Panc1 (cell line): ENCODE measurements around the gene HAUS5. TPM values are rescaled to one million over a fixed set of nuclear protein-coding genes. Genes with fewer than 3 reads are reported as not detected.
A peak's percentile ranks its signal among the peaks of the same experiment; 100 is the strongest.

ENCODE experiments used
- ATAC-seq: fragments of 200-7000 bp; cut with Tn5 transposase; 2 replicates; pipeline ENCODE4 v1.9.1; 2020; ENCODE audit warnings: mild to moderate bottlenecking, moderate library complexity
- BruUV-seq: library from RNA; stranded (reverse); fragments of 400-500 nt; replicated peaks from 2 replicates; lab custom pipeline; 2021; lab: Mats Ljungman, UMichigan
- CTCF ChIA-PET: fragments of 300-600 bp; sonication (Branson Sonifier 250); formaldehyde crosslinking; loops from one replicate; lab custom pipeline; 2022; ENCODE audit warnings: antibody characterized with exemption; lab: Charles Lee
- POLR2A ChIA-PET: fragments of 300-600 bp; sonication (Branson Sonifier 250); formaldehyde crosslinking; loops from one replicate; lab custom pipeline; 2022; ENCODE audit warnings: antibody characterized with exemption; lab: Charles Lee
- DNase-seq: peaks from one replicate; pipeline ENCODE4 v3.0.0-alpha.2; 2010; ENCODE audit warnings: low read depth, low spot score
- H3K27ac ChIP-seq: 2 replicates; pipeline ENCODE4 v1.5.1; 2011; ENCODE audit warnings: mild to moderate bottlenecking, low read length, inconsistent platforms
- H3K27me3 ChIP-seq: fragments of 200-500 bp; sonication (Bioruptor generic); 2 replicates; pipeline ENCODE4 v1.6.0; 2014; ENCODE audit warnings: low read length, inconsistent platforms; ENCODE audit not compliant: control insufficient read depth, insufficient read depth
- H3K36me3 ChIP-seq: fragments of 200-500 bp; sonication (Bioruptor generic); 2 replicates; pipeline ENCODE4 v1.5.1; 2014; ENCODE audit warnings: inconsistent platforms, mild to moderate bottlenecking, low read length, moderate library complexity; ENCODE audit not compliant: control insufficient read depth, insufficient read depth
- H3K4me1 ChIP-seq: 2 replicates; pipeline ENCODE4 v1.5.1; 2011; ENCODE audit warnings: inconsistent platforms, mild to moderate bottlenecking, low read length, moderate library complexity; ENCODE audit not compliant: control insufficient read depth, insufficient read depth
- H3K4me3 ChIP-seq, 2 experiments: 2 replicates each; pipeline ENCODE4 v1.5.1; 2011 to 2012; ENCODE audit warnings: low read depth in 2 of 2, low read length in 2 of 2, mild to moderate bottlenecking in 2 of 2, inconsistent platforms in 1 of 2, moderate library complexity in 1 of 2
- H3K9me3 ChIP-seq: fragments of 200-500 bp; sonication (Bioruptor generic); 2 replicates; pipeline ENCODE4 v1.5.1; 2014; ENCODE audit warnings: low read depth, mild to moderate bottlenecking, inconsistent platforms, low read length, moderate library complexity; ENCODE audit not compliant: control insufficient read depth, insufficient read depth
- POLR2AphosphoS5 ChIP-seq: IDR thresholded peaks from 2 replicates; pipeline ENCODE4 v1.6.1; 2012; ENCODE audit warnings: mild to moderate bottlenecking, low read depth, low read length, moderate library complexity
- SIN3A ChIP-seq: IDR thresholded peaks from 2 replicates; pipeline ENCODE4 v1.6.1; 2012; ENCODE audit warnings: low read depth, mild to moderate bottlenecking, low read length, moderate library complexity, borderline replicate concordance; ENCODE audit not compliant: insufficient read depth
- TCF7L2 ChIP-seq: IDR thresholded peaks from 2 replicates; pipeline ENCODE4 v1.6.1; 2011; ENCODE audit warnings: mild to moderate bottlenecking, low read depth, low read length, inconsistent platforms
- in situ Hi-C: cut with HindIII; loops from 2 replicates; pipeline ENCODE4 v1.10.0; 2016; ENCODE audit warnings: low sequenced_read_pairs, low pct_unique_long_range_greater_than_20kb
- intact Hi-C: fragments of 100-400 bp; cut with micrococcal nuclease; formaldehyde crosslinking; loops from one replicate; pipeline ENCODE4 v1.10.0; 2022; ENCODE audit not compliant: unreplicated experiment
- total RNA-seq: library from RNA; stranded (reverse); gene quantifications from one replicate; pipeline ENCODE4 v1.2.1, GENCODE V29; 2021; ENCODE audit not compliant: unreplicated experiment
- TF ChIP-seq, protein P1 (sequence below), 2 experiments: IDR thresholded peaks; 2 replicates each; pipeline ENCODE4 v1.6.1; 2011 to 2012; ENCODE audit warnings: low read depth in 2 of 2, control low read depth in 1 of 2, low read length in 1 of 2, mild to moderate bottlenecking in 1 of 2, moderate library complexity in 1 of 2; ENCODE audit not compliant: insufficient read depth in 1 of 2
- TF ChIP-seq, protein P2 (sequence below): fragments of 450-650 bp; IDR thresholded peaks from 2 replicates; pipeline ENCODE4 v1.5.1; 2017; ENCODE audit warnings: mild to moderate bottlenecking

The HAUS5 gene
- total RNA-seq, 1 experiment from 2014 or later = 23.2 TPM

DNA sequence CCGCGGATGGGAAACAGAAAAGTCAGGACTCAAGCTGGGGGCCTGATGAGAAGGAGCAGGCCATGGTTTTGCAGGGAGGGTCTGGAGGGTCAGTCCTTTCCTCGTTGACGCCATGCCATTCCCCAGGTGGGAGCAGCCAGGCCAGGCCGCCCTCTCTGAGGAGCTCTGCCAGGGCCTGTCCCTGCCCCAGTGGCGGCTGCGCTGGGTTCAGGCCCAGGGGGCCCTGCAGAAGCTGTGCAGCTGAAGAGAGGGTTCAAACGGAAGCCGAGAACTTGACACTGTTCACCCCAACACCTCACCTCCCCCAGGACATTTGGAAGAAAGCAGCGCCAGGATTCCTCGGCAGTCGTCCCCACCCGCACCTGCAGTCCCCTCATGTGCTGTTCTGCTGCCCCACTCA is 10.2 kb downstream of the HAUS5 start:
- BruUV-seq = TSS peak; percentile 49
- ATAC-seq (no peak), DNase-seq (no peak)
- ChIA-PET CTCF (interaction anchor here (0.6 kb wide), 1 partner anchor 32 kb away, joined by 3 read pairs; no protein-coding TSS in a partner anchor), POLR2A (no interaction called here)
- in situ Hi-C loops (no loop called here), intact Hi-C loops (no loop called here)
- no peaks in the 10 kb centered on the region for H3K27me3 ChIP-seq
- H3K4me3 ChIP-seq = no peak overlapping the region
- no peaks in the 10 kb centered on the region for H3K9me3 ChIP-seq
- TF ChIP-seq SIN3A = no peak
- TF ChIP-seq POLR2AphosphoS5 = no peak
- TF ChIP-seq TCF7L2 = no peak
- TF ChIP-seq, protein P1, sequence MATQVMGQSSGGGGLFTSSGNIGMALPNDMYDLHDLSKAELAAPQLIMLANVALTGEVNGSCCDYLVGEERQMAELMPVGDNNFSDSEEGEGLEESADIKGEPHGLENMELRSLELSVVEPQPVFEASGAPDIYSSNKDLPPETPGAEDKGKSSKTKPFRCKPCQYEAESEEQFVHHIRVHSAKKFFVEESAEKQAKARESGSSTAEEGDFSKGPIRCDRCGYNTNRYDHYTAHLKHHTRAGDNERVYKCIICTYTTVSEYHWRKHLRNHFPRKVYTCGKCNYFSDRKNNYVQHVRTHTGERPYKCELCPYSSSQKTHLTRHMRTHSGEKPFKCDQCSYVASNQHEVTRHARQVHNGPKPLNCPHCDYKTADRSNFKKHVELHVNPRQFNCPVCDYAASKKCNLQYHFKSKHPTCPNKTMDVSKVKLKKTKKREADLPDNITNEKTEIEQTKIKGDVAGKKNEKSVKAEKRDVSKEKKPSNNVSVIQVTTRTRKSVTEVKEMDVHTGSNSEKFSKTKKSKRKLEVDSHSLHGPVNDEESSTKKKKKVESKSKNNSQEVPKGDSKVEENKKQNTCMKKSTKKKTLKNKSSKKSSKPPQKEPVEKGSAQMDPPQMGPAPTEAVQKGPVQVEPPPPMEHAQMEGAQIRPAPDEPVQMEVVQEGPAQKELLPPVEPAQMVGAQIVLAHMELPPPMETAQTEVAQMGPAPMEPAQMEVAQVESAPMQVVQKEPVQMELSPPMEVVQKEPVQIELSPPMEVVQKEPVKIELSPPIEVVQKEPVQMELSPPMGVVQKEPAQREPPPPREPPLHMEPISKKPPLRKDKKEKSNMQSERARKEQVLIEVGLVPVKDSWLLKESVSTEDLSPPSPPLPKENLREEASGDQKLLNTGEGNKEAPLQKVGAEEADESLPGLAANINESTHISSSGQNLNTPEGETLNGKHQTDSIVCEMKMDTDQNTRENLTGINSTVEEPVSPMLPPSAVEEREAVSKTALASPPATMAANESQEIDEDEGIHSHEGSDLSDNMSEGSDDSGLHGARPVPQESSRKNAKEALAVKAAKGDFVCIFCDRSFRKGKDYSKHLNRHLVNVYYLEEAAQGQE (IDR thresholded peaks at IDR 0.05; ENCODE audit: insufficient read depth in 1 of 2, low read depth in 2 of 2, low read length in 1 of 2) = no peak
- TF ChIP-seq, protein P2, sequence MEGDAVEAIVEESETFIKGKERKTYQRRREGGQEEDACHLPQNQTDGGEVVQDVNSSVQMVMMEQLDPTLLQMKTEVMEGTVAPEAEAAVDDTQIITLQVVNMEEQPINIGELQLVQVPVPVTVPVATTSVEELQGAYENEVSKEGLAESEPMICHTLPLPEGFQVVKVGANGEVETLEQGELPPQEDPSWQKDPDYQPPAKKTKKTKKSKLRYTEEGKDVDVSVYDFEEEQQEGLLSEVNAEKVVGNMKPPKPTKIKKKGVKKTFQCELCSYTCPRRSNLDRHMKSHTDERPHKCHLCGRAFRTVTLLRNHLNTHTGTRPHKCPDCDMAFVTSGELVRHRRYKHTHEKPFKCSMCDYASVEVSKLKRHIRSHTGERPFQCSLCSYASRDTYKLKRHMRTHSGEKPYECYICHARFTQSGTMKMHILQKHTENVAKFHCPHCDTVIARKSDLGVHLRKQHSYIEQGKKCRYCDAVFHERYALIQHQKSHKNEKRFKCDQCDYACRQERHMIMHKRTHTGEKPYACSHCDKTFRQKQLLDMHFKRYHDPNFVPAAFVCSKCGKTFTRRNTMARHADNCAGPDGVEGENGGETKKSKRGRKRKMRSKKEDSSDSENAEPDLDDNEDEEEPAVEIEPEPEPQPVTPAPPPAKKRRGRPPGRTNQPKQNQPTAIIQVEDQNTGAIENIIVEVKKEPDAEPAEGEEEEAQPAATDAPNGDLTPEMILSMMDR = no peak
- no peak overlapping the region for H3K27ac ChIP-seq
- no peaks in the 10 kb centered on the region for H3K4me1 ChIP-seq
- no peaks in the 10 kb centered on the region for H3K36me3 ChIP-seq

DNA sequence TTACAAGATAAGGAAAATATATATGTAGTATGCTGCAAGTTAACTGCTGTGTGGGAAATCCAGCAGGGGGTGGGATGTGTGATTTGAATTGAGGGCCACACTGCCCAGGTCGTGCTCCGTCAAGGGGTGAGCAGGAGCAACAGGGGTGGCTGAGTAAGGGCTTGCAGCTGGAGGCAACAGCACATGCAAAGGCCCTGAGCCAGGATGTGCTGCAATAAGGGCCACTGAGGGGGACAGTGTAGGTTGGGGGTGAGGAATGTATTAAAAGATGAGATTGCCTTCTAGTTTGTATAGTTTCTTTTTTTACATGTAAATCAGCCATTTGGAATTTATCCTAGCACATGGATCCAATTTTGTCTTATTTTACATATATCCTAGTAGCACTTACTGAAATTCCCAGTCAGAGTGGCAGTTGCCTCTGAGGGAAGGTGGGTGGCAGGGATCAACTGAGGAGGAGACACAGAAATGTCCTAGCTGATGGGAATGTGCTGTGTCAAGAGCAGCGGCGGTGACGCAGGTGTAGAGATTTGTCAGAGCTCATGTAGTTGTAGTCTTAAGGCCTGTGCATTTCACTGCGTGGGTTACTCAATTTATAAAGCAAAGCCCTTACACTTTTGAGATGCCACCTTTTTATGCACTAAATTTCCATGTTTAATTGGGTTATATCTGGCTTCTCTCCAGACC is 10.9 kb downstream of the HAUS5 start:
- DNase-seq = no peak
- Histone ChIP-seq H3K9me3 (no peaks in the 10 kb centered on the region), H3K27me3 (no peaks in the 10 kb centered on the region), H3K36me3 (no peaks in the 10 kb centered on the region), H3K4me1 (no peaks in the 10 kb centered on the region), H3K4me3 (no peak overlapping the region), H3K27ac (no peak overlapping the region)
- in situ Hi-C loops (no loop called here), intact Hi-C loops (no loop called here)
- ChIA-PET CTCF (interaction anchor here (0.7 kb wide), 1 partner anchor 45 kb away, joined by 4 read pairs; no protein-coding TSS in a partner anchor), POLR2A (interaction anchor here (0.6 kb wide), 2 partner anchors 207 to 309 kb away, joined by 4 read pairs; no protein-coding TSS in a partner anchor)
- BruUV-seq = no TSS peak
- peak; percentile 11; the same call in 1 of the 2 replicates for ATAC-seq
- TF ChIP-seq SIN3A = no peak
- TF ChIP-seq POLR2AphosphoS5 = no peak
- TF ChIP-seq, protein P2 = no peak
- no peak for TF ChIP-seq TCF7L2
- TF ChIP-seq, protein P1 (IDR thresholded peaks at IDR 0.05; ENCODE audit: insufficient read depth in 1 of 2, low read depth in 2 of 2, low read length in 1 of 2) = no peak
